Activated effector memory CD4-positive, alpha-beta T cell treated with Interleukin-2 at 50 U/mL for 16 hours (primary cell): ENCODE data around the gene EIF4A3.

Source experiments
- DNase-seq: peaks from one replicate; pipeline ENCODE4 v3.0.0-alpha.2; 2020

EIF4A3 gene

DNA sequence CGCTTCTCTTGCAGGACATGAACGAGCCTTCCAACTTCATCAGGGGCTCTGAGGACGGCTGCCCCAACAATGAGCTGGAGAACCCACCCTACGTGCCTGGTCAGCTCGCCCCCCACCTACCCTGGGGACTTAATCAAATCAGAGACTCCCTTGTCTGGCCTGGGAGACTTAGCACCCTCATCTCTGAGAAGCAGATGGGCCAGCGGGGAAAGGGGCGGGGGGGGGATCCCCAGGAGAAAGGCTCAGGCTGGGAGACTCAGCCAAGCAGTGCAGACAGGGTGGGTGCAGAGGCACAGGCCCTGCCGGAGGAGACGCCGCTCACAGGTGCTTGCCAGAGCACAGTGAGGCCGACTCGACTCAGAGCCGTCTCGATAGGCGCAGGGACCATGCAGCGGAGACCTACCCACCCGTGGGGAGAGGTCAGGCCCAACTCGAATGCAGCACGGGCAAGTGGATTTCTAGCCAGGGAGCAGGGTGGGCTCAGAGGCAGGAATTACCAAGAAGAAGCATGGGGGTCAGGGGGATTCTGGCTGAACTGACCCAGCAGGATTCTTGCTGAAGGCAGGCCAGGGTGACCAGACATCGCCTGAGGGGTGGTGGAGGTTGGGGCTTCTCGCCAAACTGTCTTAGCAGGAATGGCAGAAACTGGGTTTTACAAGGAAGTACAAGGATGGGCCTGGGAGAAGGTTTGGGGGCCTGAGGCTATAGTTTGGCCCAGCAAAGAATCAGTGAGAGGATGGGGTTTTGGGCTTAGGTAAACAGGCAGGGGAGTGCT is 35.8 kb downstream of the EIF4A3 start:
- DNase-seq: no peak

DNA sequence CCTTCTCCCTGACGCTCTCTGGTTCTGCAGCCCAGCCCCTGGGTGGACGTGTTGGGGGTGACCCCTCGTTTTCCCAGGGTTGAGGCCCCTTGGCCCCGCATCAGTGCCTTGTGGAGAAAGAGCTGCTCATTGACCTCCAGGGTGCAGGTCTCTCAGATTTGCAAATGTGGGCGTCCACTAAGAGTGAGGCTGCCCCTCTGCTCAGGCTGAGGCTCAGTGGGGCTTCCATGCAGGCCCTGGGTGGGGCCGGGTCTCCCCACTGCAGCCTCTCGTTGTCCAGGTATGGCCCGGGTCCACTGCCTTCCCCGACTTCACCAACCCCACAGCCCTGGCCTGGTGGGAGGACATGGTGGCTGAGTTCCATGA is 36.5 kb downstream of the EIF4A3 start:
- no peak for DNase-seq

DNA sequence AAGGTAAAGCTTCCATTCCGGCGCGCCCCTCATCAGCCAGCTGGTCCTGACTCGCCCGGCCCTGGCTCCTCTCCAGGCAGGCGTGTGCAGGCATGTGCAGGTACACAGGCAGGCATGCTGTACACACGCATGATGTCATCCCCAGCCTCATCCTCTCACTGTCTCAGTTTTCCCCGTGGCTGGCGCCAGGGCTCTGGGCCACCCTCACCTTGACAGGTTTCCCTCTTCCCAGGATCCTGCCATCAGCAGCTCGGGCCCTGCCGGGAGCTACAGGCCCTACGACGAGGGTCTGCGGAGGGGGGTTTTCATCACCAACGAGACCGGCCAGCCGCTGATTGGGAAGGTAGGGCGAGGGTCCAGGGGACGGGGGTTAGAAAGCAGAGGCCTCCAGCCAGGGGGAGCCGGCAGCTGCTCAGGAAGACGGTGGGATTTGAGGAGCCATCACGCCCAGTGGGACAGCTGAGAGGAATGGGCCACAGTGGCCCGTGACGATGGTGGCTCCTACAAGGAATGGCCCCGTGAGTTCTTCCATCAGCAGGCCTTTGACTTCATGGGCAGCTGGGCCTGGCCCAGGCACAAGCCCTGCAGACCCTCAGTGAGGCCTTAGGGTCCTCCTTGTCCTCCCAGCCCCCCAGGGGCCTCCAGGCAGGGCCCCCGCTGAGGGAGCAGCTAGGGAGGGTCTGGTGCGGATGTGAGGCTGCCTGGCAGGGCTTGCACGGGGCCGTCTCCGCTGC is 37.0 kb downstream of the EIF4A3 start:
- no peak for DNase-seq

DNA sequence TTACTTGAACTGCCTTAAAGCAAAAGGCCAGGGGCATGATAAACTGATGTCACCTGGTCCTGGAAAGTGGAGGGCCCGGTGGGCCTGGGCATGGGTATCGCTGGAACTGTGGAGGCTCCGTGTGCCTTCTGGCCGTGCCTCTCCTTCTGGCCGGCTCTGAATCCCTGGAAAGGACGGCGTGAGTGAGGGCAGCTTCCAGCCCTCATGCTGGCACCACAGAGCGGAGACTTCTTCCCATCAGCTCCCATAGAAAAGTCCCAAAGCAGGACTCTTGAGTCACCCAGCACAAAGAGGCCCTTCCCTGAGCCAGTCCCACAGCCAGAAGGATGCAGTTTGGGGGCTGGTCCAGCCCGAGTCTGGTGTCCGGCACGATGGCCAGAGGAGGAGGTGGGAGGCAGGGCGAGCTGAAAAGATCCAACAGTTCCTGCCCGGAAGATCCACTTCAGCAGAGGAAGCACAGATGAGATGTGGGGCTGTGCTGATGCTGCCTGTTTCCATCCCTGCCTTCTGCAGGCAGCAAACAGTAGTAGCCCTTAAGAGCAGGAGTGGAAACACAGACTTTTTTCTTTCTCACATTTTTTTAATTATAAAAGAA is 37.8 kb downstream of the EIF4A3 start:
- DNase-seq: no peak

DNA sequence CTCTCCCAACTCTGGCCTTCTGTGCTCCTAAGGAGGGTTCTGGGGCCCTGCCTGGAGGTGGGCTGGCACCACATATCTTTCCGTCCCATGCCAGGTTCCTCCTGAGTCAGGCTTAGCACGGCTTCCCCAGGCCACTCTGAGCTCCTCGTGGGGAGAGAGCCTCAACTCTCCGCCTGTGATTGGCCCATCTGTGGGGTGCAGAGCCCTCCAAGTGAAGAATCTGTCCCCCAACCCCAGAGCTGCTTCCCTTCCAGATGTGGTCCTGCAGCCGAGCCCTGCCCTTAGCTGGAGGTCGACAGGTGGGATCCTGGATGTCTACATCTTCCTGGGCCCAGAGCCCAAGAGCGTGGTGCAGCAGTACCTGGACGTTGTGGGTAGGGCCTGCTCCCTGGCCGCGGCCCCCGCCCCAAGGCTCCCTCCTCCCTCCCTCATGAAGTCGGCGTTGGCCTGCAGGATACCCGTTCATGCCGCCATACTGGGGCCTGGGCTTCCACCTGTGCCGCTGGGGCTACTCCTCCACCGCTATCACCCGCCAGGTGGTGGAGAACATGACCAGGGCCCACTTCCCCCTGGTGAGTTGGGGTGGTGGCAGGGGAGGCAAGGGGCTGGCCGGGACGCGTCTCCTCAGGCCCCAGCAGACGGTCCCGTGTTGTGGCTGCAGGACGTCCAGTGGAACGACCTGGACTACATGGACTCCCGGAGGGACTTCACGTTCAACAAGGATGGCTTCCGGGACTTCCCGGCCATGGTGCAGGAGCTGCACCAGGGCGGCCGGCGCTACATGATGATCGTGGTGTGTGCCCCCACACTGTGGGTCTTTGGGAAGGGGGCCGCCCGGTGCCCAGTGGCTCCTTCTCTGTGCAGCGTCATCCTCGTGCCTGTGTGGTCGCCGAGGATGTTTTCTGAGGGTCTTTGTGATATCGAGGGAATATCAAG is 38.6 kb downstream of the EIF4A3 start:
- no peak for DNase-seq

DNA sequence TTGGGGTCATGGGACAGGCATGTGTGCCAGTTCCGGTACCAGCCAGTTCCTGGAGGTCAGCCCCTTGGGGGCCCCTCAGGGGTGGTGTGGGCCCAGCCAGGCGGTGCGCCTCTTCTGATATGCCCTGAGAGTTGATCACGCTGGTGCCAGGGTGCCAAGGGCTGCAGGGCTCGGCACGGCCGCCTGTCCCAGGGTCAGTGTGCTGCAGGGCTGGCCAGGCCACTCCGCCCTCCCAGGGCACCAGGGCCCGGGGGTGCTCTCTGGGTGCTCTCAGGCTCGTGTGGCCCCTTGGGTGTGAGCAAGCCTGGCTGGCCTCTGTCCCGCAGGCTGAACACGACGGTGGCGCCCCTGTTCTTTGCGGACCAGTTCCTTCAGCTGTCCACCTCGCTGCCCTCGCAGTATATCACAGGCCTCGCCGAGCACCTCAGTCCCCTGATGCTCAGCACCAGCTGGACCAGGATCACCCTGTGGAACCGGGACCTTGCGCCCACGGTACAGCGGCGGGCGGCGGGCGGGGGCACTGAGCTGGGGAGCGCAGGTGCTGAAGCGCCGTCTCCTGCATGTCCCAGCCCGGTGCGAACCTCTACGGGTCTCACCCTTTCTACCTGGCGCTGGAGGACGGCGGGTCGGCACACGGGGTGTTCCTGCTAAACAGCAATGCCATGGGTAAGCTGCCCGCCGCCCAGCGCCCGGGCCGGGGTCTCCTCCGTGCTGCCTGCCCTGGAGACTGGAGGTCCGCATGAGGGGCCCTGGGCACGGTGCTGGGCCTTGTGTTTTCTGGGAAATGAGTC is 39.5 kb downstream of the EIF4A3 start:
- no peak for DNase-seq

DNA sequence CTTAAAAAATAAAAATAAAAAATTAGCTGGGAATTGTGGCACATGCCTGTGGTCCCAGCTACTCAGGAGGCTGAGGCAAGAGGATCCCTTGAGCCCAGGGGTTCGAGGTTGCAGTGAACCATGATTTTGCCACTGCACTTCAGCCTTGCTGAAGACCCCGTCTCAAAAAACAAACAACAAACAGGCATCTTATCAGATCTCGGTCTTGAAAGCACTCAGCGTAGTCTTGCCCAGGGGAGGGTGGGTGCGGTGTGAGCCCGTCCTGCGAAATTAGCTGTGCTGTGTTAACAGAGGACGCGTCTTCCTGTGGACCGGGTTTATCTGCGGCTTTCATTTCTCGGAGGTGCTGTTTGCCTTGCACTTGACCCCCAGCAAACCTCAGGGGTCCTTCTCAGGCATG is 40.2 kb downstream of the EIF4A3 start:
- DNase-seq: no peak

DNA sequence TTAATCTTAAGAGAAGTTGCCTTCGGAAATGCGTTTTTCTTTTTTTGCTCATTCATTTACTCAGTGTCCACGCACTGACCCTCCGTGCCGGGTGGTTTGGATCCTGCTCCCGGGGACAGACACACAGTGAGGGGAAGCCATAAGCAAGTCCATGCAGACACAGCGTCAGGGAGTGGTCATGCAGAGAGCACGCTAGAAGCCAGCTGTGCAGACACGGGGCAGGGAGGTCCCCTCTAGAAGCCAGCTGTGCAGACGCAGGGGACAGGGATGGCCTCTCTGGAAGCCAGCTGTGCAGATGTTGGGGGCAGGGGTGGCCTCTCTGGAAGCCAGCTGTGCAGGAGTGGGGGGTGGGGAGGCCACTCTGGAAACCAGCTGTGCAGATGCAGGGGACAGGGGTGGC is 40.8 kb downstream of the EIF4A3 start:
- no peak for DNase-seq

DNA sequence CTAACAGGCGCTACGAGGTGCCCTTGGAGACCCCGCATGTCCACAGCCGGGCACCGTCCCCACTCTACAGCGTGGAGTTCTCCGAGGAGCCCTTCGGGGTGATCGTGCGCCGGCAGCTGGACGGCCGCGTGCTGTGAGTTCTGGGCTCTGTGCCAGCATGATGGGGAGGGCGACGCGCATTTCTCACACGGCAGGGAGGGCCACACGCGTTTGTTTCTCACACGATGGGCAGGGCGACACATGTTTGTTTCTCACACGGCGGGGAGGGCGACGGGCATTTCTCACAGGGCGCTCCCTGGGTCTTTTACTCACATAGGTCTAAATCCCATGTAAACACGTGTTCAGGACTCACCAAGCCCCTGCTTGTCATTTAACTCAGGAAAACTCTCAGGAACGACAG is 41.2 kb downstream of the EIF4A3 start:
- no peak for DNase-seq

DNA sequence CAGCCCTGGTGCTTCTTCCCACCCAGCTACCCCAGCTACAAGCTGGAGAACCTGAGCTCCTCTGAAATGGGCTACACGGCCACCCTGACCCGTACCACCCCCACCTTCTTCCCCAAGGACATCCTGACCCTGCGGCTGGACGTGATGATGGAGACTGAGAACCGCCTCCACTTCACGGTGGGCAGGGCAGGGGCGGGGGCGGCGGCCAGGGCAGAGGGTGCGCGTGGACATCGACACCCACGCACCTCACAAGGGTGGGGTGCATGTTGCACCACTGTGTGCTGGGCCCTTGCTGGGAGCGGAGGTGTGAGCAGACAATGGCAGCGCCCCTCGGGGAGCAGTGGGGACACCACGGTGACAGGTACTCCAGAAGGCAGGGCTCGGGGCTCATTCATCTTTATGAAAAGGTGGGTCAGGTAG is 42.0 kb downstream of the EIF4A3 start:
- DNase-seq: no peak

DNA sequence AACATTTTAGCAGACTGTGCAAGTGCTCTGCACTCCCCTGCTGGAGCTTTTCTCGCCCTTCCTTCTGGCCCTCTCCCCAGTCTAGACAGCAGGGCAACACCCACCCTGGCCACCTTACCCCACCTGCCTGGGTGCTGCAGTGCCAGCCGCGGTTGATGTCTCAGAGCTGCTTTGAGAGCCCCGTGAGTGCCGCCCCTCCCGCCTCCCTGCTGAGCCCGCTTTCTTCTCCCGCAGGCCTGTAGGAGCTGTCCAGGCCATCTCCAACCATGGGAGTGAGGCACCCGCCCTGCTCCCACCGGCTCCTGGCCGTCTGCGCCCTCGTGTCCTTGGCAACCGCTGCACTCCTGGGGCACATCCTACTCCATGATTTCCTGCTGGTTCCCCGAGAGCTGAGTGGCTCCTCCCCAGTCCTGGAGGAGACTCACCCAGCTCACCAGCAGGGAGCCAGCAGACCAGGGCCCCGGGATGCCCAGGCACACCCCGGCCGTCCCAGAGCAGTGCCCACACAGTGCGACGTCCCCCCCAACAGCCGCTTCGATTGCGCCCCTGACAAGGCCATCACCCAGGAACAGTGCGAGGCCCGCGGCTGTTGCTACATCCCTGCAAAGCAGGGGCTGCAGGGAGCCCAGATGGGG is 42.5 kb downstream of the EIF4A3 start:
- DNase-seq: no peak

DNA sequence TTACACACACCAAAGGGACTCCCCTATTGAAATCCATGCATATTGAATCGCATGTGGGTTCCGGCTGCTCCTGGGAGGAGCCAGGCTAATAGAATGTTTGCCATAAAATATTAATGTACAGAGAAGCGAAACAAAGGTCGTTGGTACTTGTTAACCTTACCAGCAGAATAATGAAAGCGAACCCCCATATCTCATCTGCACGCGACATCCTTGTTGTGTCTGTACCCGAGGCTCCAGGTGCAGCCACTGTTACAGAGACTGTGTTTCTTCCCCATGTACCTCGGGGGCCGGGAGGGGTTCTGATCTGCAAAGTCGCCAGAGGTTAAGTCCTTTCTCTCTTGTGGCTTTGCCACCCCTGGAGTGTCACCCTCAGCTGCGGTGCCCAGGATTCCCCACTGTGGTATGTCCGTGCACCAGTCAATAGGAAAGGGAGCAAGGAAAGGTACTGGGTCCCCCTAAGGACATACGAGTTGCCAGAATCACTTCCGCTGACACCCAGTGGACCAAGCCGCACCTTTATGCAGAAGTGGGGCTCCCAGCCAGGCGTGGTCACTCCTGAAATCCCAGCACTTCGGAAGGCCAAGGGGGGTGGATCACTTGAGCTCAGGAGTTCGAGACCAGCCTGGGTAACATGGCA is 43.4 kb downstream of the EIF4A3 start:
- no peak for DNase-seq

DNA sequence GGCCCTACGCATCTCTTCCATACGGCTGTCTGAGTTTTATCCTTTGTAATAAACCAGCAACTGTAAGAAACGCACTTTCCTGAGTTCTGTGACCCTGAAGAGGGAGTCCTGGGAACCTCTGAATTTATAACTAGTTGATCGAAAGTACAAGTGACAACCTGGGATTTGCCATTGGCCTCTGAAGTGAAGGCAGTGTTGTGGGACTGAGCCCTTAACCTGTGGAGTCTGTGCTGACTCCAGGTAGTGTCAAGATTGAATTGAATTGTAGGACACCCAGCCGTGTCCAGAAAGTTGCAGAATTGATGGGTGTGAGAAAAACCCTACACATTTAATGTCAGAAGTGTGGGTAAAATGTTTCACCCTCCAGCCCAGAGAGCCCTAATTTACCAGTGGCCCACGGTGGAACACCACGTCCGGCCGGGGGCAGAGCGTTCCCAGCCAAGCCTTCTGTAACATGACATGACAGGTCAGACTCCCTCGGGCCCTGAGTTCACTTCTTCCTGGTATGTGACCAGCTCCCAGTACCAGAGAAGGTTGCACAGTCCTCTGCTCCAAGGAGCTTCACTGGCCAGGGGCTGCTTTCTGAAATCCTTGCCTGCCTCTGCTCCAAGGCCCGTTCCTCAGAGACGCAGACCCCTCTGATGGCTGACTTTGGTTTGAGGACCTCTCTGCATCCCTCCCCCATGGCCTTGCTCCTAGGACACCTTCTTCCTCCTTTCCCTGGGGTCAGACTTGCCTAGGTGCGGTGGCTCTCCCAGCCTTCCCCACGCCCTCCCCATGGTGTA is 44.1 kb downstream of the EIF4A3 start:
- no peak for DNase-seq

DNA sequence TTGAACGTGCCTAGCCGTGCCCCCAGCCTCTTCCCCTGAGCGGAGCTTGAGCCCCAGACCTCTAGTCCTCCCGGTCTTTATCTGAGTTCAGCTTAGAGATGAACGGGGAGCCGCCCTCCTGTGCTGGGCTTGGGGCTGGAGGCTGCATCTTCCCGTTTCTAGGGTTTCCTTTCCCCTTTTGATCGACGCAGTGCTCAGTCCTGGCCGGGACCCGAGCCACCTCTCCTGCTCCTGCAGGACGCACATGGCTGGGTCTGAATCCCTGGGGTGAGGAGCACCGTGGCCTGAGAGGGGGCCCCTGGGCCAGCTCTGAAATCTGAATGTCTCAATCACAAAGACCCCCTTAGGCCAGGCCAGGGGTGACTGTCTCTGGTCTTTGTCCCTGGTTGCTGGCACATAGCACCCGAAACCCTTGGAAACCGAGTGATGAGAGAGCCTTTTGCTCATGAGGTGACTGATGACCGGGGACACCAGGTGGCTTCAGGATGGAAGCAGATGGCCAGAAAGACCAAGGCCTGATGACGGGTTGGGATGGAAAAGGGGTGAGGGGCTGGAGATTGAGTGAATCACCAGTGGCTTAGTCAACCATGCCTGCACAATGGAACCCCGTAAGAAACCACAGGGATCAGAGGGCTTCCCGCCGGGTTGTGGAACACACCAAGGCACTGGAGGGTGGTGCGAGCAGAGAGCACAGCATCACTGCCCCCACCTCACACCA is 44.8 kb downstream of the EIF4A3 start:
- no peak for DNase-seq

DNA sequence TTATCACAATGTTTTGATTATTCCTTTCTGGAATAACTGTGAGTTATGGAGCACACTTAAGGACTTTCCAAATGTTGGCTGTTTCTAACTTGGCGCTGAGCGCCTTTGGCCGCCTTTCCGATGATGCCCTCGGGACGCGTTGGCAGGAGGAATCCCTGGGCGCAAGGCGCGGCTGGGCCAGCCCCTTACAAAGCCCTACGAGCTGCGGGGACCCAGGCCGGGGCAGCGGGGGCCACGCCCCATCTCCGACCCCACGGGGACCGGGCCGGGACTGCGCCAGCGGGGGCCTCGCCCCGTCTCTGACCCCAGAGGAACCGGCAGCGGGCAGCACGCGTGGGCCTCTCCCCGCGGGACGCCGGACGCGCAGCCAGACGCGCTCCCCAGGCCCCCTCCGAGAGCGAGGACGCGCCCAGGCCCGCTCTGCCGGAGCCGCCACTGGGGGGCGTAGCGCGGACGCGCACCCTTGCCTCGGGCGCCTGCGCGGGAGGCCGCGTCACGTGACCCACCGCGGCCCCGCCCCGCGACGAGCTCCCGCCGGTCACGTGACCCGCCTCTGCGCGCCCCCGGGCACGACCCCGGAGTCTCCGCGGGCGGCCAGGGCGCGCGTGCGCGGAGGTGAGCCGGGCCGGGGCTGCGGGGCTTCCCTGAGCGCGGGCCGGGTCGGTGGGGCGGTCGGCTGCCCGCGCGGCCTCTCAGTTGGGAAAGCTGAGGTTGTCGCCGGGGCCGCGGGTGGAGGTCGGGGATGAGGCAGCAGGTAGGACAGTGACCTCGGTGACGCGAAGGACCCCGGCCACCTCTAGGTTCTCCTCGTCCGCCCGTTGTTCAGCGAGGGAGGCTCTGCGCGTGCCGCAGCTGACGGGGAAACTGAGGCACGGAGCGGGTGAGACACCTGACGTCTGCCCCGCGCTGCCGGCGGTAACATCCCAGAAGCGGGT is 45.6 kb downstream of the EIF4A3 start, which contains the start of gene GAA:
Gene GAA, plus strand, starts transcription at position 571 of the 935 bp plus-strand sequence. CDS start 3,006 bp downstream, outside the sequence.
- peak; percentile 83 for DNase-seq

DNA sequence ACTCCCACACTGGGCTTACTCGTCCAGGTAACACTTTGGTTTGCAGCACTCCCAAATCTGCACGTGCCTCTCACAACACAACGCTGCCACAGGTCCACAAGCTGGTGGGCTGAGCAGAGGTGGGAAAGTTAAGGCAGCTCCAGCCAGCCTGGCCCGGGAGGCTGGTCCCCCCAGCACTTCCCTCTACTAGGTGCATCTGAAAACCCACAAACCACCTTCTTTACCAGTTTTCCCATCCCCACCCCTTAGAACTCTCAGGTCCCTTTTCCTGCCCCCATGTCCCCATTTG is 46.9 kb downstream of the EIF4A3 start:
- DNase-seq: no peak

DNA sequence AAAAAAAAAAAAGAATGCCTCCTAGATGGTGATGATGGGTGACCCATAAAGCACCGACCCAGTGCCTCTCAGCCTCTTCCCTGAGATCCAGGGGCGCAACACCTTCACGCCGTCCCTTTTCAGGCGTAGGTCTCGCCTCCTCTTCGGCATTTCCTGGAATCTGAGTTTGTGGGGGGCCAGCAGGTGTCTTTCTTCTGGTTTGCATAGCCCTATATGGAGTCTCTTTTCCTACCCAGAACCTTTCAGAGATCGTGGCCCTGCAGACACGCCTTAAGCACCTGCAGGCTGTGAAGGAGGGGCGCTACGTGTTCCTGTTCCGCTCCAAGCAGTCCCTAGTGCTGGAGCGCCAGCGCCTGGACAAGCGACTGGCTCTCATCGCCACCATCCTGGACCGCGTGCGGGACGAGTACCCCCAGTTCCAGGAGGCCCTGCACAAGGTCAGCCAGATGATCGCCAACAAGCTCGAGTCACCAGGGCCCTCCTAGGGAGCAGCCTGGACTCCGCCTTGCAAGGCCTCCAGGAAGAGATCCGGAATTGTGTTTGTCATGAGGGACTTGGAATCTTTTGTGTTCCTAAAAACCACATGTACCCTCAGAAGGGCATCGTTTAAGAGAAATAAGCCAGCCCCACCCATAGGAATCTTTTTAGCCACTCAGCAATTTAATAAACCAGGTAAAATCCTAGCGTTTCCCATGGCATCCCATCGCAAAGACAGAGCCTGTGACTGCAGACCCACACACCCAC is 47.5 kb downstream of the EIF4A3 start:
- DNase-seq: no peak
